ENCODE results near the gene ATG7.
A peak's percentile ranks its signal among the peaks of the same experiment; 100 is the strongest.
"Not testable (repeated sequence)": the region's sequence is repeated elsewhere in the genome, so short reads cannot be mapped to it uniquely, and the experiment has no call there.

Gene ATG7

GRCh38 chr3:11346416-11346815 lies 74.2 kb downstream of the ATG7 start:
- Histone ChIP-seq H3K27ac (ENCODE audit: insufficient read depth, low read depth, low read length, poor library complexity, severe bottlenecking) (no peak overlapping the region), H3K36me3 (ENCODE audit: control insufficient read depth, insufficient read depth, low read length) (no peaks in the 10 kb centered on the region), H3K4me1 (ENCODE audit: control insufficient read depth, insufficient read depth, low read length) (no peaks in the 10 kb centered on the region), H3K27me3 (ENCODE audit: control insufficient read depth, insufficient read depth, low read length, poor library complexity, severe bottlenecking) (no peaks in the 10 kb centered on the region), H3K4me3 (ENCODE audit: insufficient read depth, low read depth, low read length) (no peak overlapping the region), H3K9me3 (ENCODE audit: control insufficient read depth, low read length) (no peaks in the 10 kb centered on the region)
- WGBS, 2 experiments, result 75 to 88% methylated on average over 1 of the region's 1 CpG

- not testable (repeated sequence) for H3K27ac ChIP-seq (ENCODE audit: insufficient read depth, low read depth, low read length, poor library complexity, severe bottlenecking); H3K27me3 ChIP-seq (ENCODE audit: control insufficient read depth, insufficient read depth, low read length, poor library complexity, severe bottlenecking); H3K4me3 ChIP-seq (ENCODE audit: insufficient read depth, low read depth, low read length); H3K9me3 ChIP-seq (ENCODE audit: control insufficient read depth, low read length); H3K4me1 ChIP-seq (ENCODE audit: control insufficient read depth, insufficient read depth, low read length); H3K36me3 ChIP-seq (ENCODE audit: control insufficient read depth, insufficient read depth, low read length)
- WGBS, 2 experiments, result 93 to 94% methylated on average over 6 of the region's 6 CpGs
Measured at GRCh38 chr3:11348877-11349276, 76.7 kb downstream of the ATG7 start.

GRCh38 chr3:11349446-11349845 lies 77.2 kb downstream of the ATG7 start:
- no peaks in the 10 kb centered on the region for H3K27me3 ChIP-seq (ENCODE audit: control insufficient read depth, insufficient read depth, low read length, poor library complexity, severe bottlenecking)
- H3K36me3 ChIP-seq (ENCODE audit: control insufficient read depth, insufficient read depth, low read length), result no peaks in the 10 kb centered on the region
- 80 to 100% methylated on average over 1 of the region's 2 CpGs for WGBS, 2 experiments
- no peak overlapping the region for H3K27ac ChIP-seq (ENCODE audit: insufficient read depth, low read depth, low read length, poor library complexity, severe bottlenecking)
- no peaks in the 10 kb centered on the region for H3K4me1 ChIP-seq (ENCODE audit: control insufficient read depth, insufficient read depth, low read length)
- no peaks in the 10 kb centered on the region for H3K9me3 ChIP-seq (ENCODE audit: control insufficient read depth, low read length)
- no peak overlapping the region for H3K4me3 ChIP-seq (ENCODE audit: insufficient read depth, low read depth, low read length)

GRCh38 chr3:11350374-11350773 lies 78.2 kb downstream of the ATG7 start:
- H3K27ac ChIP-seq (ENCODE audit: insufficient read depth, low read depth, low read length, poor library complexity, severe bottlenecking), result no peak overlapping the region
- no peaks in the 10 kb centered on the region for H3K9me3 ChIP-seq (ENCODE audit: control insufficient read depth, low read length)
- H3K4me1 ChIP-seq (ENCODE audit: control insufficient read depth, insufficient read depth, low read length), result no peaks in the 10 kb centered on the region
- no peak overlapping the region for H3K4me3 ChIP-seq (ENCODE audit: insufficient read depth, low read depth, low read length)
- no peaks in the 10 kb centered on the region for H3K27me3 ChIP-seq (ENCODE audit: control insufficient read depth, insufficient read depth, low read length, poor library complexity, severe bottlenecking)
- no peaks in the 10 kb centered on the region for H3K36me3 ChIP-seq (ENCODE audit: control insufficient read depth, insufficient read depth, low read length)
- 92 to 93% methylated on average over 2 of the region's 2 CpGs for WGBS, 2 experiments

- Histone ChIP-seq H3K36me3 (ENCODE audit: control insufficient read depth, insufficient read depth, low read length) (no peaks in the 10 kb centered on the region), H3K9me3 (ENCODE audit: control insufficient read depth, low read length) (no peaks in the 10 kb centered on the region), H3K4me3 (ENCODE audit: insufficient read depth, low read depth, low read length) (no peak overlapping the region), H3K4me1 (ENCODE audit: control insufficient read depth, insufficient read depth, low read length) (no peaks in the 10 kb centered on the region), H3K27me3 (ENCODE audit: control insufficient read depth, insufficient read depth, low read length, poor library complexity, severe bottlenecking) (no peaks in the 10 kb centered on the region), H3K27ac (ENCODE audit: insufficient read depth, low read depth, low read length, poor library complexity, severe bottlenecking) (no peak overlapping the region)
- 92% methylated on average over 4 of the region's 5 CpGs for WGBS, 2 experiments
Measured at GRCh38 chr3:11351451-11351850, 79.3 kb downstream of the ATG7 start.

GRCh38 chr3:11356269-11356668 lies 84.1 kb downstream of the ATG7 start:
- H3K4me1 ChIP-seq (ENCODE audit: control insufficient read depth, insufficient read depth, low read length), result no peaks in the 10 kb centered on the region
- 100% methylated on average over 1 of the region's 1 CpG for WGBS, 2 experiments
- H3K27me3 ChIP-seq (ENCODE audit: control insufficient read depth, insufficient read depth, low read length, poor library complexity, severe bottlenecking), result no peaks in the 10 kb centered on the region
- H3K9me3 ChIP-seq (ENCODE audit: control insufficient read depth, low read length), result no peaks in the 10 kb centered on the region
- no peak overlapping the region for H3K27ac ChIP-seq (ENCODE audit: insufficient read depth, low read depth, low read length, poor library complexity, severe bottlenecking)
- H3K36me3 ChIP-seq (ENCODE audit: control insufficient read depth, insufficient read depth, low read length), result no peaks in the 10 kb centered on the region
- no peak overlapping the region for H3K4me3 ChIP-seq (ENCODE audit: insufficient read depth, low read depth, low read length)

GRCh38 chr3:11362600-11362999 lies 90.4 kb downstream of the ATG7 start:
- H3K27me3 ChIP-seq (ENCODE audit: control insufficient read depth, insufficient read depth, low read length, poor library complexity, severe bottlenecking), result no peaks in the 10 kb centered on the region
- WGBS, 2 experiments, result 90% methylated on average over 5 of the region's 5 CpGs
- no peaks in the 10 kb centered on the region for H3K36me3 ChIP-seq (ENCODE audit: control insufficient read depth, insufficient read depth, low read length)
- no peak overlapping the region for H3K4me3 ChIP-seq (ENCODE audit: insufficient read depth, low read depth, low read length)
- H3K27ac ChIP-seq (ENCODE audit: insufficient read depth, low read depth, low read length, poor library complexity, severe bottlenecking), result no peak overlapping the region
- H3K9me3 ChIP-seq (ENCODE audit: control insufficient read depth, low read length), result no peaks in the 10 kb centered on the region
- peaks cover 11% of the 10 kb centered on the region for H3K4me1 ChIP-seq (ENCODE audit: control insufficient read depth, insufficient read depth, low read length)

- Histone ChIP-seq H3K27ac (ENCODE audit: insufficient read depth, low read depth, low read length, poor library complexity, severe bottlenecking) (no peak overlapping the region), H3K4me3 (ENCODE audit: insufficient read depth, low read depth, low read length) (no peak overlapping the region), H3K27me3 (ENCODE audit: control insufficient read depth, insufficient read depth, low read length, poor library complexity, severe bottlenecking) (no peaks in the 10 kb centered on the region), H3K4me1 (ENCODE audit: control insufficient read depth, insufficient read depth, low read length) (peaks cover 11% of the 10 kb centered on the region), H3K9me3 (ENCODE audit: control insufficient read depth, low read length) (no peaks in the 10 kb centered on the region), H3K36me3 (ENCODE audit: control insufficient read depth, insufficient read depth, low read length) (no peaks in the 10 kb centered on the region)
- 76 to 88% methylated on average over 2 of the region's 2 CpGs for WGBS, 2 experiments
Measured at GRCh38 chr3:11363715-11364114, 91.5 kb downstream of the ATG7 start.

- WGBS, 2 experiments, result 89 to 100% methylated on average over 2 of the region's 2 CpGs
- Histone ChIP-seq H3K27ac (ENCODE audit: insufficient read depth, low read depth, low read length, poor library complexity, severe bottlenecking) (no peak overlapping the region), H3K4me1 (ENCODE audit: control insufficient read depth, insufficient read depth, low read length) (peaks cover 11% of the 10 kb centered on the region), H3K4me3 (ENCODE audit: insufficient read depth, low read depth, low read length) (no peak overlapping the region), H3K36me3 (ENCODE audit: control insufficient read depth, insufficient read depth, low read length) (no peaks in the 10 kb centered on the region), H3K9me3 (ENCODE audit: control insufficient read depth, low read length) (no peaks in the 10 kb centered on the region), H3K27me3 (ENCODE audit: control insufficient read depth, insufficient read depth, low read length, poor library complexity, severe bottlenecking) (no peaks in the 10 kb centered on the region)
Measured at GRCh38 chr3:11364181-11364580, 92.0 kb downstream of the ATG7 start.

GRCh38 chr3:11367143-11367693 lies 95.0 kb downstream of the ATG7 start:
- 43 to 64% methylated on average over 2 of the region's 2 CpGs for WGBS, 2 experiments
- Histone ChIP-seq H3K27ac (ENCODE audit: insufficient read depth, low read depth, low read length, poor library complexity, severe bottlenecking) (peak overlapping the region; percentile 89), H3K4me1 (ENCODE audit: control insufficient read depth, insufficient read depth, low read length) (peaks cover 20% of the 10 kb centered on the region), H3K36me3 (ENCODE audit: control insufficient read depth, insufficient read depth, low read length) (no peaks in the 10 kb centered on the region), H3K27me3 (ENCODE audit: control insufficient read depth, insufficient read depth, low read length, poor library complexity, severe bottlenecking) (no peaks in the 10 kb centered on the region), H3K4me3 (ENCODE audit: insufficient read depth, low read depth, low read length) (no peak overlapping the region), H3K9me3 (ENCODE audit: control insufficient read depth, low read length) (no peaks in the 10 kb centered on the region)

- Histone ChIP-seq H3K9me3 (ENCODE audit: control insufficient read depth, low read length) (no peaks in the 10 kb centered on the region), H3K4me1 (ENCODE audit: control insufficient read depth, insufficient read depth, low read length) (peaks cover 20% of the 10 kb centered on the region), H3K27ac (ENCODE audit: insufficient read depth, low read depth, low read length, poor library complexity, severe bottlenecking) (no peak overlapping the region), H3K36me3 (ENCODE audit: control insufficient read depth, insufficient read depth, low read length) (no peaks in the 10 kb centered on the region), H3K27me3 (ENCODE audit: control insufficient read depth, insufficient read depth, low read length, poor library complexity, severe bottlenecking) (no peaks in the 10 kb centered on the region), H3K4me3 (ENCODE audit: insufficient read depth, low read depth, low read length) (no peak overlapping the region)
- WGBS, 2 experiments, result 96 to 100% methylated on average over 3 of the region's 3 CpGs
Measured at GRCh38 chr3:11370191-11370590, 98.0 kb downstream of the ATG7 start.
